CD4-positive, alpha-beta T cell treated with Interleukin-6 at 100 ng/mL for 8 hours (primary cell): ENCODE results near the gene NCBP2L.

Source experiments
- DNase-seq: peaks from one replicate; pipeline ENCODE4 v3.0.0-alpha.2; 2020; ENCODE audit warnings: mixed read lengths, low spot score

The NCBP2L gene

DNA sequence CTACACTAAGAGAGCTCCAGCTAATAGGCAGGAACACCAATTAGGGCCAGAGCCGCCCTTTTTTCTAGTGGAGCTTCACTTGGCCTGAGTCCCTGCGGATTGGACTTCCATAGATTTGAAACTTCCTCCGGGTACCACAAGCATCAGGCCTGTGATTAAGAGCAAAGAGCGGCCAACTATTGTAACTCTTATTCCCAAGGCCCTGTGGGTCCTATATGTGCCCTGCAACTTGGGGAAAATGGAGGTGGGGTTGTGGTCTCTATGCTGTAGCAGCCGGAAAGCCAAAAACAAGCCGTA is at the start of gene NCBP2L:
NCBP2L (plus strand) TSS at position 198 of the 297 bp plus-strand sequence. CDS start 16,488 bp downstream, outside the sequence.
- DNase-seq: no peak

- DNase-seq: no peak
These were observed 49.0 kb upstream of the NCBP2L start for GRCh38 chrX:107728371-107729099.

GRCh38 chrX:107729558-107730297 is 47.8 kb upstream of the NCBP2L start:
- no peak for DNase-seq

- DNase-seq: no peak
These were observed 47.3 kb upstream of the NCBP2L start for GRCh38 chrX:107730298-107730655.

- no peak for DNase-seq
These were observed 46.4 kb upstream of the NCBP2L start for GRCh38 chrX:107730991-107731766.

DNA sequence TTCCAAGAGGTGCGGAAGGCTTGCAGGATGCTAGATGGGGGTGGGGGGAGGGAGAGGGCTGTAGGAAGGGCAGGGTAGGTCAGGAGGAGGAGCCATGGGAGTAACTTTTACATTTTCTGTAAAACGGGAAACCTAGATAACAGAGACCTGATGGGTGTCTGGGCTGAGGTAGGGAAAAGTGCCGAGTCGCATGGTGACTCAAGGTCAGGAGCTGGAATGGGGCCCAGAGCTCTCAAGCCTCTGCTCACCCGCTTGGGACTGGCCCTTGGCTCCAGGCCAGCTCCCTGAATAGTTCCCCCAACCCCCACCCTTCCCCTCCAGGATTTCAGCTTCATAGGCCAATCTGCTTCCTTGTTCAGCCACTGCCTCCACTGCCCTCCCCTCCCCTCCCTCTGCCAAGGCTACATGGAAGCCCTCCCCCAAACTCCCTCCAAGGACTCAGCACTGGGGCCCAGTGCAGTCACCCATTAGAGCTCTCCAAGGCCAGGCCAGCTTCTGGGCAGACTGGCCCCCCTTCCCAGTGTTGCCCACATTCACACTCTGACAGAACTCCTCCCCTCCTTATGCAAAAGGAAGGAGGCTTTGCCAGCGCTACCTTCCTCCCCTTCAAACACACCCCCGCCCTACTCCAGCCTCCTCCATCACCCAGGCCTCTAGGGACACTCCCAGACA is 45.6 kb upstream of the NCBP2L start:
- no peak for DNase-seq

DNA sequence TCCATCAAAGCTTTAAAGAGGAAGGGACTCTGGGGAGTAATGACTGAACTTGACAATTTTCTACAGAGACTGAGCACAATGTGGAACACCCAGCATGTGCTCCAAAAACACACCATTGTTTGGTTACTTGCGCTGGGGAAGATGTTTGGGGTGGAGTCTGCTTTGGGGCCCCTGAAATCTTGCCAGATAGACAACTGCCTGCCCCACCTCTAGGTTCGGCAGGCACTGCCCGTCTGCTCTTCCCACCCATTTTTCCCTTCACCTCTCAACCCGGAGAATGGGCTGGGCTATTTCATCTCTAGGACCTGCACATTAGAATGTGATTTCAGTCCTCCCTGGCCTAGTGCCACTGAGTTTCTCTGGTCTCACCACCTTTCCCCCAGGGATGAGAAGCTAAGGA is 43.8 kb upstream of the NCBP2L start:
- no peak for DNase-seq

DNA sequence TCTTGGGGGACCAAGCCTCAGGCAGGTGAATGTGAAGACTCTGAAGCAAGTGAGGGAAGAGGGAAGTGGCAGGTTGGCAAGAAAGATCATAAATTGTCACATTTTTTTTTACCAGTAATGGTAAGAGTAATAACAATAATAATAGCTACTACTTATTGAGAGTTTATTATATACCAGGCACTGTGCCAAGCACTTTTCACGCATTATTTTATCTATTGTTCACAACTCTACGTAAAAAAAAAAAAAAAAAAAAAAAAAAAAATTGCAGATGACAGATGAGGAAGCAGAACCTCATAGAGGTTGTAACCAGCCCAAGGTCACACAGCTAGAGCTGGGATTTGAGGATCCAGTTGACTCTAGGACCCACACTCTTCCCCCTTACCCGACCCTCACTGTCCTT is 42.9 kb upstream of the NCBP2L start:
- DNase-seq: no peak

DNA sequence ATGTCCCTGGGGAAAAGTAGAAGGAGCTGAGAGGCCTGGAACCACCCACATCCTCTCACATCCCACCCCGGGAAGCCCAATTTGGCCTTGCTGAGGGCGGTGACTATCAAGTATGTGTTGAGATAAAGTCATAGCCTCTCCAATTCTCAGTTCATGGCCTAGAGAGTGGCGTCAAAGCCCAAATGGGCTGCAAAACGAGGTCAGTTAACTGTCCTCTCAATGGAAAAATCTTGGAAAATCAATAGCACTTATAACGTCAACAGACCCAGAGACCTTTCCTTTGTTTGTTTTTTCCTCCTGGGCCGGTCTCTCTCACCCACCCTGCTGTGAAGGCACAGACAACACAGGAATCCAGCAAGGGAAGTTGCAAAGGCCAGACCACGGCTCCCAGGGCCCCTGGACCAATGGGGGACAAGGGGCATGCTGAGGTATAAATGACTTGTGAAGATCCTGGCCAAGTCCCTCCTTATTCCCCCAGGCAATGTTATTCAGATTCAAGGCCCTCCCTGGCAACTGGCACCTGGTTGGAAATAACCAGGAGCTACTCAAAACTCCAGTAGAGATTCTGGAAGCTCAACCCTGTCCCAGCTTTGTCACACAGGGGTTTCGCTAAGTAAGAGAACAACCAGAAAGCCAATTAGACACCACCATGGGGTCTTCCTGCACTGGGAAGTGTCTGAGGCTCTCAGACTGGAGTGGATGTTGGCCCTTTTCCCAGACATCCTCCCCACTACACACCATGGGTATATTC is 40.6 kb upstream of the NCBP2L start:
- DNase-seq: no peak

- no peak for DNase-seq
These were observed 39.3 kb upstream of the NCBP2L start for GRCh38 chrX:107738272-107738671.

GRCh38 chrX:107738768-107739167 is 38.8 kb upstream of the NCBP2L start:
- no peak for DNase-seq

DNA sequence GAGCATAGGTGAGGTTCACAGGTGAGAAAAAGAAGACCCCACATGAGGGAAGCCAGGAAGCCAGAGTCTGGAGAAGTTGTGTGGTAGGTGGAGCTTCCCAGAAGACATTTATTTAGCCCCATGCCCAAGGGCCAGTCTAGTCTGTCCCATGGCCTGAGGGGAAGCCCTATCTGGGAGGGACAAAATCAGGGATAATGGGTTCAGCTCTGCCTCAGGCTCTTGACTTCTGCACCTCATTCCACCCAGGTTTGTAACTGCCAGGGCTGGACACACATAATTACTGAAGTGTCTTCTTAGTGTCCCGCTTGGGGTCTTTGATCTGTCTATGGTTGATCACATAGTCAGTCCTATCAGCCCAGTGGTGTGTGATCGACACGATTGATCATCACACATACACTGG is 38.0 kb upstream of the NCBP2L start:
- no peak for DNase-seq

DNA sequence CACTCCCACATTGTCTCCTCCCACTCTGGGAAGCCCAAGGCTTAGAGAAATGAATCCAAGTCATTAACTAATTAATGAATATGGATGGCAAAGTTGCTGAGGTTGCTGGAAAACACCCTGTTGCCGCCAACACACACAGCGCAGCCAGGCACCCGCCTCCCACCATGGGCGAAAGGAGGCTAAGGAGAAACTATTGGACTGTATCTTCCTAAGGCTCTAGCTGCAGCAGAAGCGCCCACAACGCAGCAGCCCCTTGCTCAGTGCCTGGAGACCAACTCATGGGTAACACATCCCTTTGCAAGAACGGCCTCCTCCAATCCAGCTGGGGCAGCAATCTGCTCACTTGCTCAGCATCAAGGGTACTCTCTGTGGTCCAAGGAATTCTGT is 36.1 kb upstream of the NCBP2L start:
- DNase-seq: no peak

DNA sequence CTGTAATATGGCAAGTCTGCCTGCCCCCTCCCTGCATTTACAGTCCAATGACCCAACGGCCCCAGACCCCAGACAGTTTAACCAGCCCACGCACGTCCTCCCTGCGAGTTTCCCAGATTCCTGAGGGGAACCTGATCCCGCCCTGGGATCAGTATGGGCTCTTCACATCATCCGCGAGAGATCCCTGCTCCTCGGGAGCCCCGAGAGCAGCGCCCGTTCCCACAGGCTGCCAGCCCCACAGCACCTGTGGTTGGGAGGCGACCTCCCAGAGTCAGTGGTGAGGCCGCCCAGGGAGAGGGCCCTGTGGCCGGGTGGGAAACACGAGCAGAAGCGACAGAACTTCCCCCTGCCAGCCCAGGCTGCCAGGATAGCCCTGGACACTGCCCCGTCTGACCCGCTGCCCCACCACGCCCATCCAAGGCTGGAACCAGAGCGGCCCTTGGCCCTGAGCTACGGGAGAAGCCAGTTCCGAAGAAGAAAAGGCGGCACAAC is 34.8 kb upstream of the NCBP2L start:
- no peak for DNase-seq

DNA sequence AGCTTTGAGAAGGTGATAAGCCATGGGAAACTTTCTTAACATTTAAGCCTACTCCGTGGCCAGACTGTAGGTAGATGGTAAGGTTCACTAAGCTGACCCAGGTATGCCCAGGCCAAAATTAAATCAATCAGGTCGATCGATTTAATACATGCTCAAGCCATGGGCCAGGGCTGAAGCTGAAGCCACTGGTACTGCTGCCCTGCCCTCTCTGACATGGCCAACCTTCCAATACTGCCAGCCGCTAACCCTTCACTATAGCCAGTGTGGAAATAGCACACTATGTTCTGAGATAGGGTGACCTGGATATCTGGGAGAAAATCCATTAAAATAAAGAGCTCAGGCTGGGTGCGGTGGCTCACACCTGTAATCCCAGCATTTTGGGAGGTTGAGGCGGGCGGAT is 33.5 kb upstream of the NCBP2L start:
- DNase-seq: no peak

DNA sequence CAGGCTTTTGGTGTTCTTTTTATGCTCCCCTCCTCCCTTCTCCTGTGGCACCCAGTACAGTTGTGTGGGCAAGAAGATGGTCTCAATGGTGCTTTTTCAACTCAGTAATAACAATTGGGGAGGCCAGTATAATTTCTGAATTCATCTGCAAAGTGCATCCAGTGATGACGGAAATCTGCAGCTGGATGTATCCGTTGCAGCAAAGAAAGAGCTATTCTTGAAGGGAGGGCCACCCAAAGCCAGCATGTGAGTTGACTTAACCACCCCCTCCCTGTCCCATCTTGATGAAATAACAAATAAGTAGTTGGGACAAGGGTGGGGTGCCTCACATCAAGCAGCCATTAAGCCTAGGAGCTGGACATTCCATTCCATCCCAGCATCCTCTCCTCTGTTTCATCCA is 32.7 kb upstream of the NCBP2L start:
- DNase-seq: no peak

DNA sequence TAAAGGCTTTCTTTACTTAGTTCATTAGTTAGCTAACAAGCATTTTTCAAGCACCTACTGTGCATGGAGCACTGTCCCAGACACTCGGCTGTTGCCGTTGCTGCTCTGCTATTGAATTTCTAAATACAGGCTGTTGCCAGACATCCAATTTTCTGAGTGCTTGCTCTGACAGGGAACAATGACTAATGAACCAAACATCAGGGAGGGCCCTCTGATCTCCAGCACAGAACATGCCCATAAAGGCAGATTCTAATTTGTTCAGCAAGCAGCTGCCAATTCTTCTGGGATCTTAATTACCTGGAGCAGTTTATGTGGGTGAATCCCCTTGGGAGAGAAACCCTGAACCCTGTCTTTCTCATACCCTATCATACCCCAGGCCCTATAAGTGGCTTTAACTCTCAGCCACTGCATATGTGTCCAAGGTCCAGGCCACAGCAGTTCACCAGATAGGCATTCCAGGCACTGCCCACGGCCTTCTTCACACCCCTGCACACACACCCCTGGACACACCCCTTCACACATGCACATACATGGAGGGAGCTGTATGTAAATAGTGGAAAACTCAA is 29.9 kb upstream of the NCBP2L start:
- DNase-seq: no peak

- no peak for DNase-seq
These were observed 29.0 kb upstream of the NCBP2L start for GRCh38 chrX:107748506-107748905.

DNA sequence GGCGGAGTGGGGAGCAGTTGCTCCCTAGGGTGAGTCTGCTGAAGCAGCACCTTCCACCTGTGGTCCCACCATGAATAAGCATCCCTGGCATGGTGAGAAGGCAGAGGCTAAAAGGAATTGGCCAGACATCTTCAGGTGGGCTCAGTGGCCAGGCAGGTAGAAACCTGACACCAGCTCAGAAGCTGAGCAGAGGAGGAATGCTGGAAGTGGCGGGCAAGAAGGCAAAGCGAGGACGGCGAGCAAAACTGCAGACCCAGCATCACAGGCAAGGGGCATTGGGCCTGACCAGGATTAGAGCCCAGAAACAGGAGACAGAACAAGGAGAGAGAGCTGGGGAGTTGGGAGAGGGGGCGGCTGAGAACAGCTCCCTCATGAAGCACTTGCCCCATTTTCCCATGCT is 27.3 kb upstream of the NCBP2L start:
- no peak for DNase-seq

- no peak for DNase-seq
These were observed 26.6 kb upstream of the NCBP2L start for GRCh38 chrX:107750861-107751445.

DNA sequence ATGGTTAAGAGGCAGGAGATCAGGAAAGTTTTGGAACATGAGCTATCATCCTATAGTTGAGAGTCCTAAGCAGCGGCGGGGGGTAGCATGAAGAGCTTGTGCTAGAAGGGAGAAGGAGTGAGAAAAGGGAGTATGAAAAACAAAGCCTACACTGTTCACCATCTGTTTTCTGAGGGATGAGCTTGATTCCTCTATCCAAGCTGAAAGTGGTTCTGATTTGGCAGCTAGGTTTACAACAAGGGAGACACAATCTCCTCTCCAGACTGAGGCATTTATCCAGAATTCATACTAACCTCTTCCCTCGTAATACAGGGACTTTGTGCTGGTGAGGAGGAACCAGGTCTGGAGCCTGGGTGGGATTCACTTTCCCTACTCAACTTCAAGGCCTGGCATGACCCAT is 25.5 kb upstream of the NCBP2L start:
- DNase-seq: no peak
